ENCODE data around the gene CHSY1.

CHSY1 gene

DNA sequence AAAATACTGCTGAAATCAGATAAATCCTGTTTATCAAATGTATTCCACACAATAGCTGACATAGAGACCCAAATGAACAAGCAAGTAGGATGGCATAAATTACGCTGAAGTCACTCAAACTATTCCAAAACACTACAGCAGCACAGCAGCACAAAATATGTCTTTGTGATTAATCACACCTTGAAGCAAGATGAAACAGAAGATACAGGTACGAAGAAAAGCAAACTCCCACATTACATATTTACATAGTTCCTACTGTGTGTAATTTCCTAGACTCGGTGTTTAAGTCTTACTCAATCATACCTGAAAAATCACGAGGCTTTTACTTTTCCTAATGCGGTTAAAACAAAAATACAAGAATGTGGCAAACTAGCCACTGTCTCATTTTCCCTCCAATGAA lies 38.3 kb downstream of the CHSY1 start:
- H3K27me3 ChIP-seq (ENCODE audit: insufficient read depth, poor library complexity, severe bottlenecking) = no peaks in the 10 kb centered on the region
- TF ChIP-seq, protein P1, sequence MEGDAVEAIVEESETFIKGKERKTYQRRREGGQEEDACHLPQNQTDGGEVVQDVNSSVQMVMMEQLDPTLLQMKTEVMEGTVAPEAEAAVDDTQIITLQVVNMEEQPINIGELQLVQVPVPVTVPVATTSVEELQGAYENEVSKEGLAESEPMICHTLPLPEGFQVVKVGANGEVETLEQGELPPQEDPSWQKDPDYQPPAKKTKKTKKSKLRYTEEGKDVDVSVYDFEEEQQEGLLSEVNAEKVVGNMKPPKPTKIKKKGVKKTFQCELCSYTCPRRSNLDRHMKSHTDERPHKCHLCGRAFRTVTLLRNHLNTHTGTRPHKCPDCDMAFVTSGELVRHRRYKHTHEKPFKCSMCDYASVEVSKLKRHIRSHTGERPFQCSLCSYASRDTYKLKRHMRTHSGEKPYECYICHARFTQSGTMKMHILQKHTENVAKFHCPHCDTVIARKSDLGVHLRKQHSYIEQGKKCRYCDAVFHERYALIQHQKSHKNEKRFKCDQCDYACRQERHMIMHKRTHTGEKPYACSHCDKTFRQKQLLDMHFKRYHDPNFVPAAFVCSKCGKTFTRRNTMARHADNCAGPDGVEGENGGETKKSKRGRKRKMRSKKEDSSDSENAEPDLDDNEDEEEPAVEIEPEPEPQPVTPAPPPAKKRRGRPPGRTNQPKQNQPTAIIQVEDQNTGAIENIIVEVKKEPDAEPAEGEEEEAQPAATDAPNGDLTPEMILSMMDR (IDR thresholded peaks at IDR 0.05; ENCODE audit: poor library complexity, severe bottlenecking) = no peak
- peaks cover 55% of the 10 kb centered on the region for H3K4me1 ChIP-seq (ENCODE audit: insufficient read depth, poor library complexity, severe bottlenecking)
- no peak overlapping the region for H3K4me3 ChIP-seq (ENCODE audit: severe bottlenecking)
- ATAC-seq (ENCODE audit: low read depth) (peak; percentile 48), DNase-seq (ENCODE audit: low spot score) (no peak)
- H3K27ac ChIP-seq (ENCODE audit: poor library complexity, severe bottlenecking) = peak overlapping the region; percentile 37
- H3K9me3 ChIP-seq (ENCODE audit: severe bottlenecking) = no peaks in the 10 kb centered on the region
- H3K36me3 ChIP-seq (ENCODE audit: low read depth) = peaks cover 22% of the 10 kb centered on the region

DNA sequence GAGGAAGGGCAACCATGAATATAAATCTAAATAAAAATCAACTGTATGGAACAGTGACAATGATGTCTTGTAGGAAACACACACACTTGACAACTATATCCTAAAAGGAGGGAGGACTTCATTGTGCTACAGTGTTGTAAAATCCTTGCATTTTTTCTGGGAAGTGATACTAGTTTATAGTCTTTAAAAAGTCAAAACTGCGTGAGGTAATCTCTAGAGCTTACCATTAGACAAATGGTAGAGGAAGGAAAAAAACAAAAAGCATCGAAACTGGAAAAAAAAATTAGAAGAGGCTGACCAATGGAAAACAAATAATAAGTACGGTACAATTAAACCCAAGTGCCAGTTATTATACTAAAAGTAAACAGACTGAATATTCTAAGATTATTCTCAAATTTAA lies 38.7 kb downstream of the CHSY1 start:
- H3K27ac ChIP-seq (ENCODE audit: poor library complexity, severe bottlenecking) = peak overlapping the region; percentile 37
- ATAC-seq (ENCODE audit: low read depth) = no peak
- H3K9me3 ChIP-seq (ENCODE audit: severe bottlenecking) = no peaks in the 10 kb centered on the region
- peaks cover 59% of the 10 kb centered on the region for H3K4me1 ChIP-seq (ENCODE audit: insufficient read depth, poor library complexity, severe bottlenecking)
- H3K36me3 ChIP-seq (ENCODE audit: low read depth) = peaks cover 19% of the 10 kb centered on the region
- H3K27me3 ChIP-seq (ENCODE audit: insufficient read depth, poor library complexity, severe bottlenecking) = no peaks in the 10 kb centered on the region
- H3K4me3 ChIP-seq (ENCODE audit: severe bottlenecking) = no peak overlapping the region
- TF ChIP-seq, protein P1 (IDR thresholded peaks at IDR 0.05; ENCODE audit: poor library complexity, severe bottlenecking) = no peak
- no peak for DNase-seq (ENCODE audit: low spot score)

DNA sequence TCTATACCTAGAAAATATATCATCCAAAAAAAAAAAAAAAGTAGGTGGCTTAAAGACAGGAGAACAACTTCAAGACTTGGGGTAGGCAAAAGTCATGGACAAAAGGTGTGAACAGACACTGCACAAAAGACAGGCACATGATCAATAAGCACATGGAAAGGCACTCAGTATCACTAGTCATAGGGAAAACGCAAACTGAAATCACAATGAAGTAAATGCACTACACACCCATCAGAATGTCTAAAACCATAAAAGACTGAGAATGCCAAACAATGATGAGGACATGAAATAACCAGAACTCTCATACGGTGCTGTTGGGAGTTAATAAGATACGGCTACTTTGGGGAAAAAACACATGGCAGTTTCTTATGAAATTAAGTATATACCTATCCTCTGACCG lies 40.0 kb downstream of the CHSY1 start:
- peaks cover 18% of the 10 kb centered on the region for H3K36me3 ChIP-seq (ENCODE audit: low read depth)
- H3K4me1 ChIP-seq (ENCODE audit: insufficient read depth, poor library complexity, severe bottlenecking) = peaks cover 71% of the 10 kb centered on the region
- TF ChIP-seq, protein P1 (IDR thresholded peaks at IDR 0.05; ENCODE audit: poor library complexity, severe bottlenecking) = no peak
- H3K9me3 ChIP-seq (ENCODE audit: severe bottlenecking) = no peaks in the 10 kb centered on the region
- no peaks in the 10 kb centered on the region for H3K27me3 ChIP-seq (ENCODE audit: insufficient read depth, poor library complexity, severe bottlenecking)
- ATAC-seq (ENCODE audit: low read depth) (no peak), DNase-seq (ENCODE audit: low spot score) (no peak)
- H3K27ac ChIP-seq (ENCODE audit: poor library complexity, severe bottlenecking) = no peak overlapping the region
- no peak overlapping the region for H3K4me3 ChIP-seq (ENCODE audit: severe bottlenecking)

DNA sequence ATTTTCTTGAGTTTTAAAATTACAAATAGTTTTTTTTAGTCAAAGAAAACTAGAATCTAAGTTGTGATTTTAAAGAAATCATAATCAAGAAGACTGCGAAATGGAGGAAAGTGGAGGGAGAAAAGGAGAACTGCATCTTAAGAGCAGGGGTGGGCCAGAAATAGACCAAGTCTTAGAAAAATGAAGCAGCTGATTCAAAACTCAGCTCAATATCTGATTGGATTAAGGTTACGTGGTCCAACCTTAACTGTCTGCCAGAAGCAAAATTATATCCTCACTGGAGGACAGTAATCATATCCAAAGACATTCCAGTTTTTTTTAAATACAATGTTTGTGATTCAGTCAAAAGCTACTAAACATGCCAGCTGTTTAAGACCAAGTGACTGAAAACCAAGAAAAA lies 41.4 kb downstream of the CHSY1 start:
- Histone ChIP-seq H3K9me3 (ENCODE audit: severe bottlenecking) (no peaks in the 10 kb centered on the region), H3K4me1 (ENCODE audit: insufficient read depth, poor library complexity, severe bottlenecking) (peaks cover 63% of the 10 kb centered on the region), H3K36me3 (ENCODE audit: low read depth) (peaks cover 22% of the 10 kb centered on the region), H3K4me3 (ENCODE audit: severe bottlenecking) (no peak overlapping the region), H3K27me3 (ENCODE audit: insufficient read depth, poor library complexity, severe bottlenecking) (no peaks in the 10 kb centered on the region), H3K27ac (ENCODE audit: poor library complexity, severe bottlenecking) (peak overlapping the region; percentile 66)
- TF ChIP-seq, protein P1 (IDR thresholded peaks at IDR 0.05; ENCODE audit: poor library complexity, severe bottlenecking) = no peak
- no peak for DNase-seq (ENCODE audit: low spot score)
- no peak for ATAC-seq (ENCODE audit: low read depth)

DNA sequence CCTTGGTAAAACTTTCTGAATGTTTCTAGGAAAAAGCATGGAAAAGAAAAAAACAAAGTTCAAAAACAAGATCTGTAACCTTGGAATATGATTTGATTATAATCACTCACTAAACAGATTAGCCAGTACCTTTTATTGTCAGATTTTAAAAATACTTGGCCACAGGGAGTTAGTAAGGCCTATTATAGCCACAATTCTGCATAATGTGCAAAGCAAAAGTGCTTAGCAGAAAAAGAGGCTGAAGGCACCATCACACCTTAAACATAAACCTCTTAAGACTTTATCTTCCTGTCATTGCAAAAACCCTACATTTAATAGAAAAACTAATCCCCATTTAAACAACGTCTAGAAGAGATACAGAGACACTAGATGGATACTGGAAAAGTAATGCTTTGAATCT lies 41.8 kb downstream of the CHSY1 start:
- H3K27ac ChIP-seq (ENCODE audit: poor library complexity, severe bottlenecking) = peak overlapping the region; percentile 66
- peaks cover 18% of the 10 kb centered on the region for H3K36me3 ChIP-seq (ENCODE audit: low read depth)
- peaks cover 60% of the 10 kb centered on the region for H3K4me1 ChIP-seq (ENCODE audit: insufficient read depth, poor library complexity, severe bottlenecking)

More for the DNA sequence above, 41.8 kb downstream of the CHSY1 start:
- DNase-seq (ENCODE audit: low spot score) = no peak
- no peak for ATAC-seq (ENCODE audit: low read depth)
- TF ChIP-seq, protein P1 (IDR thresholded peaks at IDR 0.05; ENCODE audit: poor library complexity, severe bottlenecking) = no peak
- Histone ChIP-seq H3K9me3 (ENCODE audit: severe bottlenecking) (no peaks in the 10 kb centered on the region), H3K4me3 (ENCODE audit: severe bottlenecking) (no peak overlapping the region), H3K27me3 (ENCODE audit: insufficient read depth, poor library complexity, severe bottlenecking) (no peaks in the 10 kb centered on the region)
